ENCODE measurements around the gene PTPRN2.

- TF ChIP-seq EZH2 (IDR thresholded peaks at IDR 0.05; ENCODE audit: borderline replicate concordance, low read depth, low read length, severe bottlenecking) (no peak), CTCF (IDR thresholded peaks at IDR 0.05; ENCODE audit: extremely low read depth in 1 of 2, insufficient read depth in 1 of 2, low read depth in 1 of 2, low read length in 2 of 2) (no peak), POLR2A (IDR thresholded peaks at IDR 0.05; ENCODE audit: low read depth, low read length) (no peak)
These were observed 179.2 kb downstream of the PTPRN2 start for GRCh38 chr7:158408318-158408920.

All from endothelial cell of umbilical vein (primary cell).